OCI-LY7 (cell line): ENCODE data around the gene TMEM107. TPM values are rescaled to one million over a fixed set of nuclear protein-coding genes. Genes with fewer than 3 reads are reported as not detected.

Experiments used
- BruUV-seq: library from RNA; stranded (reverse); fragments of 400-500 nt; replicated peaks from 2 replicates; lab custom pipeline; 2021; lab: Mats Ljungman, UMichigan
- CTCF ChIA-PET: fragments of 300-600 bp; sonication (Branson Sonifier 250); formaldehyde crosslinking; loops from one replicate; lab custom pipeline; 2022; ENCODE audit warnings: antibody characterized with exemption; ENCODE audit not compliant: unreplicated experiment; lab: Charles Lee
- POLR2A ChIA-PET: fragments of 300-600 bp; sonication (Branson Sonifier 250); formaldehyde crosslinking; loops from one replicate; lab custom pipeline; 2022; ENCODE audit warnings: antibody characterized with exemption; lab: Charles Lee
- DNase-seq: peaks from one replicate; pipeline ENCODE4 v3.0.0-alpha.2; 2015; ENCODE audit warnings: low spot score
- H2AFZ ChIP-seq: fragments of 200-600 bp; sonication (generic), shearing (Covaris generic); 2 replicates; pipeline ENCODE4 v1.6.1; 2014; ENCODE audit warnings: mild to moderate bottlenecking, antibody characterized with exemption, low read length, moderate library complexity
- H3K27ac ChIP-seq: fragments of 200-600 bp; sonication (generic); 2 replicates; pipeline ENCODE4 v1.5.1; 2014; ENCODE audit warnings: mixed run types, low read depth, mild to moderate bottlenecking, moderate library complexity, low read length, inconsistent platforms; ENCODE audit not compliant: poor library complexity, severe bottlenecking
- H3K36me3 ChIP-seq: fragments of 200-600 bp; sonication (generic); 2 replicates; pipeline ENCODE4 v1.6.1; 2014; ENCODE audit warnings: mild to moderate bottlenecking, antibody characterized with exemption, low read length, moderate library complexity, mixed read lengths; ENCODE audit not compliant: insufficient read depth
- H3K4me1 ChIP-seq: fragments of 200-600 bp; sonication (generic); 2 replicates; pipeline ENCODE4 v1.5.1; 2014; ENCODE audit warnings: mild to moderate bottlenecking, low read length; ENCODE audit not compliant: insufficient read depth, poor library complexity, severe bottlenecking
- H3K4me2 ChIP-seq: fragments of 200-600 bp; sonication (generic); 2 replicates; pipeline ENCODE4 v1.6.1; 2014; ENCODE audit warnings: mild to moderate bottlenecking, low read length
- H3K4me3 ChIP-seq: fragments of 200-600 bp; sonication (generic); 2 replicates; pipeline ENCODE4 v1.5.1; 2014; ENCODE audit warnings: mild to moderate bottlenecking, low read depth, low read length; ENCODE audit not compliant: poor library complexity, severe bottlenecking
- H3K79me2 ChIP-seq: fragments of 200-600 bp; sonication (generic); 2 replicates; pipeline ENCODE4 v1.6.1; 2016; ENCODE audit warnings: low read depth, mild to moderate bottlenecking, low read length, moderate library complexity, mixed read lengths; ENCODE audit not compliant: insufficient read depth
- H3K9me2 ChIP-seq: fragments of 200-600 bp; sonication (generic); 2 replicates; pipeline ENCODE4 v1.6.1; 2016; ENCODE audit warnings: mild to moderate bottlenecking, low read length, mixed read lengths; ENCODE audit not compliant: insufficient read depth
- H3K9me3 ChIP-seq: fragments of 200-600 bp; sonication (generic); 2 replicates; pipeline ENCODE4 v1.6.1; 2014; ENCODE audit warnings: mild to moderate bottlenecking, mixed run types, low read length, mixed read lengths
- H4K20me1 ChIP-seq: fragments of 200-600 bp; sonication (generic); 2 replicates; pipeline ENCODE4 v1.6.1; 2014; ENCODE audit warnings: mild to moderate bottlenecking, antibody characterized with exemption, low read length, moderate library complexity, mixed read lengths; ENCODE audit not compliant: insufficient read depth
- EZH2phosphoT487 ChIP-seq: fragments of 200-600 bp; sonication (generic); IDR thresholded peaks from 2 replicates; pipeline ENCODE4 v1.6.1; 2018; ENCODE audit warnings: low read depth, borderline replicate concordance, mild to moderate bottlenecking, mixed run types, antibody characterized with exemption, low read length, moderate library complexity, mixed read lengths
- intact Hi-C: fragments of 100-400 bp; cut with micrococcal nuclease; formaldehyde crosslinking; loops from one replicate; pipeline ENCODE4 v1.10.0; 2022; ENCODE audit not compliant: unreplicated experiment
- total RNA-seq, 2 experiments: library from RNA; depleted of rRNA in 1 of 2; stranded (reverse); fragments of >200 nt in 1 of 2; shearing (Covaris generic) in 1 of 2; gene quantifications; 2 replicates each; pipeline ENCODE4 v1.2.3, GENCODE V29; 2014 to 2022
- TF ChIP-seq, protein P1 (sequence below): fragments of 200-600 bp; sonication (generic); conservative IDR thresholded peaks from 2 replicates; pipeline ENCODE4 v1.5.1; 2014; ENCODE audit warnings: mild to moderate bottlenecking, antibody characterized with exemption, low read length, moderate library complexity, mixed read lengths

TMEM107 gene
- total RNA-seq, 2 experiments from 2014 or later = 43.9 to 57.0 TPM

DNA sequence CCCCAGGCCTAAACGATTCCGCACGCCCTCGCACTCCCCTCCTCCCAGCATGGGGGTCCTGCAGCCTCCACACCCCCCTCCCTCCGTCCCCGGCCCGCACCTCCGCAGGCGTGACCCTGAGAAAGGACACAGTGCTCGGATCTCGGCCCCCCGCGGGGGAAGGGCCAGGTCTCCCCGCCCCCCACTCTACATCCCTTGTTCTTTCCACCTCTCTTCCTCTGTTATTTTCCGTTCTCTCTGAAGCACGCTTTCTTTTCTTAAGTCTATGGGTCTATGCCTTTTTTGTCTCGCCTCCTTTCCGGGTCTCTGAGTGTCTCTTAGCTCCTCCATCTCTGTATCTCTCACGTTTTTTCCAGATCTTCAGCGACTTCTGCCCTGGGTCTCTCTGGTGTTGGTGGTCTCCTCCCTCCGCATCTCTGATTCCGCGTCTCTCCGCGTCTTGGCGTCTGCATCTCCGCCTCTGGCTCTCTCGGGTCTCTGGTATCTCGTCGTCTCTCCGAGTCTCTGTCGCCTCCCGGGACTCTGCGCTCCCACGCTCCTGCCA is 50.2 kb downstream of the TMEM107 start:
- Histone ChIP-seq H4K20me1 (0 out of 2 replicates have a peak, but pooled peaks cover 3% of the 10 kb centered on the region), H3K79me2 (no peaks in the 10 kb centered on the region), H3K9me3 (no peaks in the 10 kb centered on the region), H2AFZ (peak overlapping the region; percentile 80), H3K27ac (peak overlapping the region; percentile 40), H3K36me3 (no peaks in the 10 kb centered on the region), H3K4me1 (peaks cover 42% of the 10 kb centered on the region), H3K4me3 (peak overlapping the region; percentile 79), H3K4me2 (peak overlapping the region; percentile 98), H3K9me2 (no peaks in the 10 kb centered on the region)
- POLR2A ChIA-PET = interaction anchor here (0.9 to 1.7 kb wide), 4 partner anchors 12 to 66 kb away, joined by 3 to 5 read pairs (median 4); no protein-coding TSS in a partner anchor
- CTCF ChIA-PET = no interaction called here
- TF ChIP-seq, protein P1, sequence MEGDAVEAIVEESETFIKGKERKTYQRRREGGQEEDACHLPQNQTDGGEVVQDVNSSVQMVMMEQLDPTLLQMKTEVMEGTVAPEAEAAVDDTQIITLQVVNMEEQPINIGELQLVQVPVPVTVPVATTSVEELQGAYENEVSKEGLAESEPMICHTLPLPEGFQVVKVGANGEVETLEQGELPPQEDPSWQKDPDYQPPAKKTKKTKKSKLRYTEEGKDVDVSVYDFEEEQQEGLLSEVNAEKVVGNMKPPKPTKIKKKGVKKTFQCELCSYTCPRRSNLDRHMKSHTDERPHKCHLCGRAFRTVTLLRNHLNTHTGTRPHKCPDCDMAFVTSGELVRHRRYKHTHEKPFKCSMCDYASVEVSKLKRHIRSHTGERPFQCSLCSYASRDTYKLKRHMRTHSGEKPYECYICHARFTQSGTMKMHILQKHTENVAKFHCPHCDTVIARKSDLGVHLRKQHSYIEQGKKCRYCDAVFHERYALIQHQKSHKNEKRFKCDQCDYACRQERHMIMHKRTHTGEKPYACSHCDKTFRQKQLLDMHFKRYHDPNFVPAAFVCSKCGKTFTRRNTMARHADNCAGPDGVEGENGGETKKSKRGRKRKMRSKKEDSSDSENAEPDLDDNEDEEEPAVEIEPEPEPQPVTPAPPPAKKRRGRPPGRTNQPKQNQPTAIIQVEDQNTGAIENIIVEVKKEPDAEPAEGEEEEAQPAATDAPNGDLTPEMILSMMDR = no peak
- TF ChIP-seq EZH2phosphoT487 = no peak
- peak; percentile 51 for DNase-seq
- BruUV-seq = no TSS peak
- intact Hi-C loops = loop anchor here (1.0 kb wide), 2 partner anchors 13 to 257 kb away; partner anchors contain the start of gene RPL26

DNA sequence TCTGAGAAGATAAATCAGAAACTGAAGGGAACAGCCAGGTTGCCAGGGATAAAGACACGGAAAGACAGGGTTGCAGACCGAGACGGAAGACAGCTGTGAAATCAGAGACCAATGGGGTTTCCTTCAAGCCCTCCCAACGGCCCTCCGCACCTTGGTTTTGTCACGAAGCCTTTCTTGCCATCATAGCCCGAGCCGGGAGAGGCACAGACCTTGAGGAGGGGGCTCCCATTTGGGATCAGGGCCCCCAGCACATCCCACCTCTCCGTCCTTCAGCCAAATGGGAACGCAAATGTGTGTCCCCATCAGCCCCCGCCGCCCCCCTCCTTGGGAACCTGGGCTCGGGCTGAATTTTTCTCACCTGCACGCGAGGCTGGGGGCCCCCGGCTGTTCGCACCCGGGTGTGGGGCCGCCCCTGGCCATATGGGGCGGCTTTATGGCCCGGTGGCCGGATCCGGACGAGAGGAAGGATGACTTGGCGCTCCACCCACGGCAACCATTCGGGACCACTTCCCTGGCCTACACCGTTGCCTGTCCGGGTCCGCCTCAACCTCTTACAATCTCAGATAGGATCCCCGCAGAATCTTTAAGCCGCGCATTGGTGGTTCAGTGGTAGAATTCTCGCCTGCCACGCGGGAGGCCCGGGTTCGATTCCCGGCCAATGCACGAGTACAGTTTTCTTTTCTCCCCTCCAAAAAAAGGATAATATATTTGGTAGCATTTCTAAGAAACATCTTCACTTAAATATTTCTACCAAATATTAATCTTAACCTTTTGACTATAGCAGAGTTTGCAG is 50.8 kb downstream of the TMEM107 start:
- TF ChIP-seq, protein P1 = no peak
- TF ChIP-seq EZH2phosphoT487 = no peak
- Histone ChIP-seq H3K9me2 (no peaks in the 10 kb centered on the region), H3K4me3 (peak overlapping the region; percentile 79), H3K27ac (peak overlapping the region; percentile 40), H3K79me2 (no peaks in the 10 kb centered on the region), H3K4me1 (peaks cover 46% of the 10 kb centered on the region), H3K4me2 (peak overlapping the region; percentile 98), H4K20me1 (0 out of 2 replicates have a peak, but pooled peaks cover 3% of the 10 kb centered on the region), H2AFZ (peak overlapping the region; percentile 80; the same call in 1 of the 2 replicates), H3K36me3 (no peaks in the 10 kb centered on the region), H3K9me3 (no peaks in the 10 kb centered on the region)
- POLR2A ChIA-PET = no interaction called here
- intact Hi-C loops = loop anchor here (1.0 kb wide), 2 partner anchors 14 to 258 kb away; partner anchors contain the start of gene RPL26
- no TSS peak for BruUV-seq
- peak; percentile 85 for DNase-seq
- CTCF ChIA-PET = no interaction called here
